Panc1 (cell line): ENCODE measurements around the gene PAQR7. TPM values are rescaled to one million over a fixed set of nuclear protein-coding genes. Genes with fewer than 3 reads are reported as not detected.

ENCODE experiments used
- ATAC-seq: fragments of 200-7000 bp; cut with Tn5 transposase; 2 replicates; pipeline ENCODE4 v1.9.1; 2020; ENCODE audit warnings: mild to moderate bottlenecking, moderate library complexity
- BruUV-seq: library from RNA; stranded (reverse); fragments of 400-500 nt; replicated peaks from 2 replicates; lab custom pipeline; 2021; lab: Mats Ljungman, UMichigan
- CTCF ChIA-PET: fragments of 300-600 bp; sonication (Branson Sonifier 250); formaldehyde crosslinking; loops from one replicate; lab custom pipeline; 2022; ENCODE audit warnings: antibody characterized with exemption; lab: Charles Lee
- POLR2A ChIA-PET: fragments of 300-600 bp; sonication (Branson Sonifier 250); formaldehyde crosslinking; loops from one replicate; lab custom pipeline; 2022; ENCODE audit warnings: antibody characterized with exemption; lab: Charles Lee
- DNase-seq: peaks from one replicate; pipeline ENCODE4 v3.0.0-alpha.2; 2010; ENCODE audit warnings: low read depth, low spot score
- H3K27ac ChIP-seq: 2 replicates; pipeline ENCODE4 v1.5.1; 2011; ENCODE audit warnings: mild to moderate bottlenecking, low read length, inconsistent platforms
- H3K27me3 ChIP-seq: fragments of 200-500 bp; sonication (Bioruptor generic); 2 replicates; pipeline ENCODE4 v1.6.0; 2014; ENCODE audit warnings: low read length, inconsistent platforms; ENCODE audit not compliant: control insufficient read depth, insufficient read depth
- H3K36me3 ChIP-seq: fragments of 200-500 bp; sonication (Bioruptor generic); 2 replicates; pipeline ENCODE4 v1.5.1; 2014; ENCODE audit warnings: inconsistent platforms, mild to moderate bottlenecking, low read length, moderate library complexity; ENCODE audit not compliant: control insufficient read depth, insufficient read depth
- H3K4me1 ChIP-seq: 2 replicates; pipeline ENCODE4 v1.5.1; 2011; ENCODE audit warnings: inconsistent platforms, mild to moderate bottlenecking, low read length, moderate library complexity; ENCODE audit not compliant: control insufficient read depth, insufficient read depth
- H3K4me3 ChIP-seq, 2 experiments: 2 replicates each; pipeline ENCODE4 v1.5.1; 2011 to 2012; ENCODE audit warnings: low read depth in 2 of 2, low read length in 2 of 2, mild to moderate bottlenecking in 2 of 2, inconsistent platforms in 1 of 2, moderate library complexity in 1 of 2
- H3K9me3 ChIP-seq: fragments of 200-500 bp; sonication (Bioruptor generic); 2 replicates; pipeline ENCODE4 v1.5.1; 2014; ENCODE audit warnings: low read depth, mild to moderate bottlenecking, inconsistent platforms, low read length, moderate library complexity; ENCODE audit not compliant: control insufficient read depth, insufficient read depth
- POLR2AphosphoS5 ChIP-seq: IDR thresholded peaks from 2 replicates; pipeline ENCODE4 v1.6.1; 2012; ENCODE audit warnings: mild to moderate bottlenecking, low read depth, low read length, moderate library complexity
- SIN3A ChIP-seq: IDR thresholded peaks from 2 replicates; pipeline ENCODE4 v1.6.1; 2012; ENCODE audit warnings: low read depth, mild to moderate bottlenecking, low read length, moderate library complexity, borderline replicate concordance; ENCODE audit not compliant: insufficient read depth
- TCF7L2 ChIP-seq: IDR thresholded peaks from 2 replicates; pipeline ENCODE4 v1.6.1; 2011; ENCODE audit warnings: mild to moderate bottlenecking, low read depth, low read length, inconsistent platforms
- in situ Hi-C: cut with HindIII; loops from 2 replicates; pipeline ENCODE4 v1.10.0; 2016; ENCODE audit warnings: low sequenced_read_pairs, low pct_unique_long_range_greater_than_20kb
- intact Hi-C: fragments of 100-400 bp; cut with micrococcal nuclease; formaldehyde crosslinking; loops from one replicate; pipeline ENCODE4 v1.10.0; 2022; ENCODE audit not compliant: unreplicated experiment
- total RNA-seq: library from RNA; stranded (reverse); gene quantifications from one replicate; pipeline ENCODE4 v1.2.1, GENCODE V29; 2021; ENCODE audit not compliant: unreplicated experiment
- TF ChIP-seq, protein P1 (sequence below), 2 experiments: IDR thresholded peaks; 2 replicates each; pipeline ENCODE4 v1.6.1; 2011 to 2012; ENCODE audit warnings: low read depth in 2 of 2, control low read depth in 1 of 2, low read length in 1 of 2, mild to moderate bottlenecking in 1 of 2, moderate library complexity in 1 of 2; ENCODE audit not compliant: insufficient read depth in 1 of 2
- TF ChIP-seq, protein P2 (sequence below): fragments of 450-650 bp; IDR thresholded peaks from 2 replicates; pipeline ENCODE4 v1.5.1; 2017; ENCODE audit warnings: mild to moderate bottlenecking

Gene PAQR7
- total RNA-seq, 1 experiment from 2014 or later: 30.9 TPM

DNA sequence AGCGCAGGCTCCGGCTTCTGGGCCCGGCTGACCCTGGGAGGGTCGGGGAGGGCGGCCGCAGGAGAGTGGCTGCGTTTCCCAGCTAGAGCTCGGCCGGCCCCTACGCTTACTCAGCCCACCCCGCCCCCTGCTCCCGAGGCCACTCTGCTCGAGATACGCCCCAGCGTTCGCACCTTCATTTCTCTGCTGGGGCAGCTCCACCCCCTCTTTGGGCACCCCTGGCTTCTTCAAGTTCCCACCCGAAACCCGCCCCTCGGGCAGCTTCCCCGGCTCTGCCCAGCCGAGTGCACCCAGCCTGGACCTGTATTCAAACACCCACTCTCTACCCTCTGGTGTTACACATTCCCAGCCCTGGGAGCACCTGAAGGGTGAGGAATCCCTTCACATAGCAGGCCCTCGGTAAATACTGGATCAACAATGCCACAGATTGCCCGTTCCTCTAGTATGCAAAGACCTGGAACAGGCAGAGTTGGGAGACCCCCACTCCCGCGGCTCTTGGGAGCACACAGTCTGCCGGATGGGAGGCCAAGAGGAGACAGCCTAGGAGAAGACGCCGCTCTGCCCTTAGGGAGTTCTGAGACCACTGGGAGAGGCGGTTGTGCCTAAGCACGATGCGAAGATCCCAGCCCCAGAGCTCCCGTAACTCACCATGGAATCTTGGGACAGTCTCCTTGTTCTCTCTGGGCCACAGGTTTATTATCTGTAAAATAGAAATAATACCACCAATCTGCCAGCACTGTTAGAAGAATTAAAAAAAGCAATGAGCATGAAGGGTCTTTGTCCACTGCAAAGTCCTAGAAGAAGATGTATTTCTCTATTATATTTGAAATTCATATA, 566 bp upstream of the PAQR7 start:
- no peak for DNase-seq
- POLR2A ChIA-PET: no interaction called here
- H3K27me3 ChIP-seq: no peaks in the 10 kb centered on the region
- H3K9me3 ChIP-seq: no peaks in the 10 kb centered on the region
- no TSS peak for BruUV-seq
- peak; percentile 77 for ATAC-seq
- peak overlapping the region; percentile 57 to 73 for H3K4me3 ChIP-seq
- in situ Hi-C loops (no loop called here), intact Hi-C loops (no loop called here)
- CTCF ChIA-PET: interaction anchor here (0.6 kb wide), 1 partner anchor 122 kb away, joined by 8 read pairs; the partner anchor contains the start of gene PAFAH2
- H3K36me3 ChIP-seq: no peaks in the 10 kb centered on the region; the same call in 1 of the 2 replicates
- peak overlapping the region; percentile 82 for H3K27ac ChIP-seq
- H3K4me1 ChIP-seq: peaks cover 45% of the 10 kb centered on the region
- TF ChIP-seq, protein P1, sequence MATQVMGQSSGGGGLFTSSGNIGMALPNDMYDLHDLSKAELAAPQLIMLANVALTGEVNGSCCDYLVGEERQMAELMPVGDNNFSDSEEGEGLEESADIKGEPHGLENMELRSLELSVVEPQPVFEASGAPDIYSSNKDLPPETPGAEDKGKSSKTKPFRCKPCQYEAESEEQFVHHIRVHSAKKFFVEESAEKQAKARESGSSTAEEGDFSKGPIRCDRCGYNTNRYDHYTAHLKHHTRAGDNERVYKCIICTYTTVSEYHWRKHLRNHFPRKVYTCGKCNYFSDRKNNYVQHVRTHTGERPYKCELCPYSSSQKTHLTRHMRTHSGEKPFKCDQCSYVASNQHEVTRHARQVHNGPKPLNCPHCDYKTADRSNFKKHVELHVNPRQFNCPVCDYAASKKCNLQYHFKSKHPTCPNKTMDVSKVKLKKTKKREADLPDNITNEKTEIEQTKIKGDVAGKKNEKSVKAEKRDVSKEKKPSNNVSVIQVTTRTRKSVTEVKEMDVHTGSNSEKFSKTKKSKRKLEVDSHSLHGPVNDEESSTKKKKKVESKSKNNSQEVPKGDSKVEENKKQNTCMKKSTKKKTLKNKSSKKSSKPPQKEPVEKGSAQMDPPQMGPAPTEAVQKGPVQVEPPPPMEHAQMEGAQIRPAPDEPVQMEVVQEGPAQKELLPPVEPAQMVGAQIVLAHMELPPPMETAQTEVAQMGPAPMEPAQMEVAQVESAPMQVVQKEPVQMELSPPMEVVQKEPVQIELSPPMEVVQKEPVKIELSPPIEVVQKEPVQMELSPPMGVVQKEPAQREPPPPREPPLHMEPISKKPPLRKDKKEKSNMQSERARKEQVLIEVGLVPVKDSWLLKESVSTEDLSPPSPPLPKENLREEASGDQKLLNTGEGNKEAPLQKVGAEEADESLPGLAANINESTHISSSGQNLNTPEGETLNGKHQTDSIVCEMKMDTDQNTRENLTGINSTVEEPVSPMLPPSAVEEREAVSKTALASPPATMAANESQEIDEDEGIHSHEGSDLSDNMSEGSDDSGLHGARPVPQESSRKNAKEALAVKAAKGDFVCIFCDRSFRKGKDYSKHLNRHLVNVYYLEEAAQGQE (IDR thresholded peaks at IDR 0.05; ENCODE audit: insufficient read depth in 1 of 2, low read depth in 2 of 2, low read length in 1 of 2): no peak
- TF ChIP-seq, protein P2, sequence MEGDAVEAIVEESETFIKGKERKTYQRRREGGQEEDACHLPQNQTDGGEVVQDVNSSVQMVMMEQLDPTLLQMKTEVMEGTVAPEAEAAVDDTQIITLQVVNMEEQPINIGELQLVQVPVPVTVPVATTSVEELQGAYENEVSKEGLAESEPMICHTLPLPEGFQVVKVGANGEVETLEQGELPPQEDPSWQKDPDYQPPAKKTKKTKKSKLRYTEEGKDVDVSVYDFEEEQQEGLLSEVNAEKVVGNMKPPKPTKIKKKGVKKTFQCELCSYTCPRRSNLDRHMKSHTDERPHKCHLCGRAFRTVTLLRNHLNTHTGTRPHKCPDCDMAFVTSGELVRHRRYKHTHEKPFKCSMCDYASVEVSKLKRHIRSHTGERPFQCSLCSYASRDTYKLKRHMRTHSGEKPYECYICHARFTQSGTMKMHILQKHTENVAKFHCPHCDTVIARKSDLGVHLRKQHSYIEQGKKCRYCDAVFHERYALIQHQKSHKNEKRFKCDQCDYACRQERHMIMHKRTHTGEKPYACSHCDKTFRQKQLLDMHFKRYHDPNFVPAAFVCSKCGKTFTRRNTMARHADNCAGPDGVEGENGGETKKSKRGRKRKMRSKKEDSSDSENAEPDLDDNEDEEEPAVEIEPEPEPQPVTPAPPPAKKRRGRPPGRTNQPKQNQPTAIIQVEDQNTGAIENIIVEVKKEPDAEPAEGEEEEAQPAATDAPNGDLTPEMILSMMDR: no peak
- TF ChIP-seq SIN3A (no peak), POLR2AphosphoS5 (peak; percentile 13; the same call in 1 of the 2 replicates), TCF7L2 (no peak)

DNA sequence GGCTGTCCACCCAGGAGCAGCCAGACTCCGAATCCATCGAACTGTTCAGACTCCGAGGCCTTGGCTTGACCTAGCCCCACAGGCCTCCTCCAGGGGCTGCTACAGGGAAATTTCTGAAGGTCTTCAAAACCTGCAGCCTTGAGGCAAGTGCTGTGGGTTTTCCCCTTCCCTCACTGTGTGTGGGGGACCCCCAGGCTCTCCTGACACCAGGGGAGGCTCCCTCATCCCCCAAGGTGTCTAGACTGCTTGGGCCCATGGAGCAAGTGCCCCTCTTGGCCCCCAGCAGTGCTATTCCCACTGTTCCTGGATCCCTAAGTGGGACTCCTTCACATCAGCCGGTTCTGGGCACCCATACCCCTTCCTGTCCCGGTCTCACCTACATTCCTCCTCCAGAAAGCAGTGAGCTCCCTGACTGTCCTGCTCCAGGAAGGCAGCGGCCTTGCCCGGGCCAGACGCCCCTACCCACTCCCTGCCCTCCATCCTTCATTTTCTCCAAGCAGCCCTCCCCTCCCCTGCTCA, 814 bp downstream of the PAQR7 start:
- Histone ChIP-seq H3K36me3 (no peaks in the 10 kb centered on the region; the same call in 1 of the 2 replicates), H3K9me3 (no peaks in the 10 kb centered on the region), H3K4me3 (peak overlapping the region; percentile 57 to 73), H3K27me3 (no peaks in the 10 kb centered on the region), H3K4me1 (peaks cover 47% of the 10 kb centered on the region), H3K27ac (peak overlapping the region; percentile 83)
- intact Hi-C loops: no loop called here
- TF ChIP-seq SIN3A (no peak), TCF7L2 (no peak), POLR2AphosphoS5 (no peak)
- TF ChIP-seq, protein P2: no peak
- TF ChIP-seq, protein P1 (IDR thresholded peaks at IDR 0.05; ENCODE audit: insufficient read depth in 1 of 2, low read depth in 2 of 2, low read length in 1 of 2): no peak
- BruUV-seq: no TSS peak
- CTCF ChIA-PET: interaction anchor here (0.6 kb wide), 1 partner anchor 155 kb away, joined by 5 read pairs; no protein-coding TSS in a partner anchor
- POLR2A ChIA-PET: interaction anchor here (0.6 kb wide), 1 partner anchor 250 kb away, joined by 11 read pairs; no protein-coding TSS in a partner anchor
- in situ Hi-C loops: no loop called here
- ATAC-seq: peak; percentile 40
- no peak for DNase-seq
